Measurements from ENCODE around the gene MMP23B. TPM values are rescaled to one million over a fixed set of nuclear protein-coding genes. Genes with fewer than 3 reads are reported as not detected.

MMP23B gene
- total RNA-seq, 2 donors from 2014 or later = 9.5 to 11.0 TPM

GRCh38 chr1:1601564-1602303 lies 30.2 kb upstream of the MMP23B start:
- no peak for ATAC-seq
- intact Hi-C loops (cut with DNase I) = no loop called here
- no peak for DNase-seq

- DNase-seq = no peak
- no peak for ATAC-seq
- intact Hi-C loops (cut with DNase I) = no loop called here
Measured at GRCh38 chr1:1602304-1602967, 29.5 kb upstream of the MMP23B start.

- no peak for ATAC-seq
- intact Hi-C loops (cut with DNase I) = no loop called here
- no peak for DNase-seq
Measured at GRCh38 chr1:1602968-1603506, 28.9 kb upstream of the MMP23B start.

GRCh38 chr1:1603671-1604373 lies 28.2 kb upstream of the MMP23B start:
- DNase-seq (no peak), ATAC-seq (no peak)

GRCh38 chr1:1604374-1605033 lies 27.5 kb upstream of the MMP23B start:
- intact Hi-C loops (cut with DNase I) = no loop called here
- DNase-seq (no peak), ATAC-seq (no peak)

More at GRCh38 chr1:1603671-1604373, 28.2 kb upstream of the MMP23B start:
- intact Hi-C loops (cut with DNase I) = no loop called here

- DNase-seq (no peak), ATAC-seq (no peak)
Measured at GRCh38 chr1:1605034-1605591, 26.9 kb upstream of the MMP23B start.

GRCh38 chr1:1605724-1606123 lies 26.2 kb upstream of the MMP23B start:
- DNase-seq (no peak), ATAC-seq (no peak)
- intact Hi-C loops (cut with DNase I) = no loop called here

More at GRCh38 chr1:1605034-1605591, 26.9 kb upstream of the MMP23B start:
- intact Hi-C loops (cut with DNase I) = no loop called here

- DNase-seq (no peak), ATAC-seq (no peak)
- intact Hi-C loops (cut with DNase I) = no loop called here
Measured at GRCh38 chr1:1606232-1606631, 25.7 kb upstream of the MMP23B start.

GRCh38 chr1:1609822-1610485 lies 22.0 kb upstream of the MMP23B start:
- ATAC-seq (no peak), DNase-seq (no peak)
- intact Hi-C loops (cut with DNase I) = loop anchor here in 1 of 2 donors (5.0 kb wide), 1 partner anchor 48 kb away; no protein-coding TSS in a partner anchor

GRCh38 chr1:1610796-1611195 lies 21.2 kb upstream of the MMP23B start:
- no peak for ATAC-seq
- intact Hi-C loops (cut with DNase I) = loop anchor here in 1 of 2 donors (5.0 kb wide), 1 partner anchor 48 kb away; no protein-coding TSS in a partner anchor
- no peak for DNase-seq

GRCh38 chr1:1612104-1612400 lies 19.9 kb upstream of the MMP23B start:
- no peak for DNase-seq
- ATAC-seq = no peak
- intact Hi-C loops (cut with DNase I) = loop anchor here in 1 of 2 donors (5.0 kb wide), 1 partner anchor 50 kb away; no protein-coding TSS in a partner anchor

- no peak for ATAC-seq
- DNase-seq = no peak
- intact Hi-C loops (cut with DNase I) = loop anchor here in 1 of 2 donors (2.0 to 5.0 kb wide), 2 partner anchors 39 to 51 kb away; partner anchors contain the start of gene SSU72
Measured at GRCh38 chr1:1613509-1614082, 18.4 kb upstream of the MMP23B start.

- intact Hi-C loops (cut with DNase I) = loop anchor here in 1 of 2 donors (2.0 to 5.0 kb wide), 2 partner anchors 40 to 52 kb away; partner anchors contain the start of gene SSU72
- ATAC-seq (peak in 1 of 2 donors; percentile 10), DNase-seq (peak; percentile 59)
Measured at GRCh38 chr1:1614204-1614953, 17.6 kb upstream of the MMP23B start.

GRCh38 chr1:1614954-1615255 lies 17.1 kb upstream of the MMP23B start:
- DNase-seq = no peak
- intact Hi-C loops (cut with DNase I) = loop anchor here in 1 of 2 donors (2.0 to 5.0 kb wide), 2 partner anchors 40 to 53 kb away; partner anchors contain the start of gene SSU72
- no peak for ATAC-seq

- ATAC-seq (peak; percentile 94 to 96), DNase-seq (peak; percentile 97)
- intact Hi-C loops (cut with DNase I) = loop anchor here in 1 of 2 donors (2.0 kb wide), 1 partner anchor 41 kb away; the partner anchor contains the start of gene SSU72
Measured at GRCh38 chr1:1615256-1616044, 16.5 kb upstream of the MMP23B start, which contains the start of gene MIB2. MIB2 (plus strand) TSS chr1:1615500; CDS start chr1:1623453, 7,953 bp downstream.

- intact Hi-C loops (cut with DNase I) = no loop called here
- peak; percentile 9 to 32 for ATAC-seq
- DNase-seq = peak; percentile 66
Measured at GRCh38 chr1:1616045-1616790, 15.8 kb upstream of the MMP23B start.

Data from left cardiac atrium (tissue), 4 donors.